A549 treated with DMSO at 1 μM for 4 hours (cell line): ENCODE results near the gene UNC45A. TPM values are rescaled to one million over a fixed set of nuclear protein-coding genes. Genes with fewer than 3 reads are reported as not detected.

Source experiments
- total RNA-seq: library from RNA; stranded (reverse); fragments of 200-300 nt; extraction: Qiagen RNA extraction; gene quantifications from 5 replicates; pipeline ENCODE4 v1.2.3, GENCODE V29; 2022; ENCODE audit warnings: low read depth

The UNC45A gene, protein sequence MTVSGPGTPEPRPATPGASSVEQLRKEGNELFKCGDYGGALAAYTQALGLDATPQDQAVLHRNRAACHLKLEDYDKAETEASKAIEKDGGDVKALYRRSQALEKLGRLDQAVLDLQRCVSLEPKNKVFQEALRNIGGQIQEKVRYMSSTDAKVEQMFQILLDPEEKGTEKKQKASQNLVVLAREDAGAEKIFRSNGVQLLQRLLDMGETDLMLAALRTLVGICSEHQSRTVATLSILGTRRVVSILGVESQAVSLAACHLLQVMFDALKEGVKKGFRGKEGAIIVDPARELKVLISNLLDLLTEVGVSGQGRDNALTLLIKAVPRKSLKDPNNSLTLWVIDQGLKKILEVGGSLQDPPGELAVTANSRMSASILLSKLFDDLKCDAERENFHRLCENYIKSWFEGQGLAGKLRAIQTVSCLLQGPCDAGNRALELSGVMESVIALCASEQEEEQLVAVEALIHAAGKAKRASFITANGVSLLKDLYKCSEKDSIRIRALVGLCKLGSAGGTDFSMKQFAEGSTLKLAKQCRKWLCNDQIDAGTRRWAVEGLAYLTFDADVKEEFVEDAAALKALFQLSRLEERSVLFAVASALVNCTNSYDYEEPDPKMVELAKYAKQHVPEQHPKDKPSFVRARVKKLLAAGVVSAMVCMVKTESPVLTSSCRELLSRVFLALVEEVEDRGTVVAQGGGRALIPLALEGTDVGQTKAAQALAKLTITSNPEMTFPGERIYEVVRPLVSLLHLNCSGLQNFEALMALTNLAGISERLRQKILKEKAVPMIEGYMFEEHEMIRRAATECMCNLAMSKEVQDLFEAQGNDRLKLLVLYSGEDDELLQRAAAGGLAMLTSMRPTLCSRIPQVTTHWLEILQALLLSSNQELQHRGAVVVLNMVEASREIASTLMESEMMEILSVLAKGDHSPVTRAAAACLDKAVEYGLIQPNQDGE
- total RNA-seq: 57.3 to 63.7 TPM (median 57.7 TPM) in 5 replicates

DNA sequence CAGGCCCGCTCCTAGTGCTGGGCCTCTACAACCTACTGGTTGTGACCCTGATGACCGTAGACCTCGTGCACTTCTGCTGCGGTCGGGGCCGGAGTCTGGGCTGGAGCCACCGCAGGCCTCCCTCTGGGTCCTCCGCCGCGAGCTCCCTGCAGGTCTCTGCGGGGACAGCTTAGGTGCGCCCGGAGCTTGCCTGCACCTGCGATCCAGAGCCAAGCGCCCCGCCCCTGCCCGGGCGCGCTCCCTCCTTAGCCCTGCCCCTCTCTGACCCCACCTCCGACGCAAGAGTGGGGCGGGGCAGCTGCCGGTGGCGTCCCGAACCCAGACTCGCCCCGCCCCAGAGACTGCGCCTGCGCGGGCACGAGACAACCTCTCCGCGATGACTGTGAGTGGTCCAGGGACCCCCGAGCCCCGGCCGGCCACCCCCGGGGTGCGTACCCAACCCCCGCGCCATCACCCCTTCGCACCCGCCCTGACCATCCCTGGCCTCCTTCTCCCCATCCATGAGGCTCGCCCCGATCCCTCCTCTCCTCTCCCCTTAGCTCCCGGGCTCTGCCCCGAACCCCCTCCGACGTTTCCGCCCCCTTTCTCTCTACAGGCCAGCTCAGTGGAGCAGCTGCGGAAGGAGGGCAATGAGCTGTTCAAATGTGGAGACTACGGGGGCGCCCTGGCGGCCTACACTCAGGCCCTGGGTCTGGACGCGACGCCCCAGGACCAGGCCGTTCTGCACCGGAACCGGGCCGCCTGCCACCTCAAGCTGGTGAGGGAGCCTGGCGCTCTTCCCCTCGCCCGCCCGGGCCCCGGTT is at the start of gene UNC45A:
UNC45A (plus strand) TSS at position 337 of the 803 bp plus-strand sequence; CDS start at position 377, 40 bp downstream.

GRCh38 chr15:90902840-90903732 is 32.0 kb upstream of the UNC45A start, which contains the start of gene MAN2A2:
Gene MAN2A2, plus strand, starts transcription at chr15:90903302. Its CDS starts 906 bp downstream, at chr15:90904208.

DNA sequence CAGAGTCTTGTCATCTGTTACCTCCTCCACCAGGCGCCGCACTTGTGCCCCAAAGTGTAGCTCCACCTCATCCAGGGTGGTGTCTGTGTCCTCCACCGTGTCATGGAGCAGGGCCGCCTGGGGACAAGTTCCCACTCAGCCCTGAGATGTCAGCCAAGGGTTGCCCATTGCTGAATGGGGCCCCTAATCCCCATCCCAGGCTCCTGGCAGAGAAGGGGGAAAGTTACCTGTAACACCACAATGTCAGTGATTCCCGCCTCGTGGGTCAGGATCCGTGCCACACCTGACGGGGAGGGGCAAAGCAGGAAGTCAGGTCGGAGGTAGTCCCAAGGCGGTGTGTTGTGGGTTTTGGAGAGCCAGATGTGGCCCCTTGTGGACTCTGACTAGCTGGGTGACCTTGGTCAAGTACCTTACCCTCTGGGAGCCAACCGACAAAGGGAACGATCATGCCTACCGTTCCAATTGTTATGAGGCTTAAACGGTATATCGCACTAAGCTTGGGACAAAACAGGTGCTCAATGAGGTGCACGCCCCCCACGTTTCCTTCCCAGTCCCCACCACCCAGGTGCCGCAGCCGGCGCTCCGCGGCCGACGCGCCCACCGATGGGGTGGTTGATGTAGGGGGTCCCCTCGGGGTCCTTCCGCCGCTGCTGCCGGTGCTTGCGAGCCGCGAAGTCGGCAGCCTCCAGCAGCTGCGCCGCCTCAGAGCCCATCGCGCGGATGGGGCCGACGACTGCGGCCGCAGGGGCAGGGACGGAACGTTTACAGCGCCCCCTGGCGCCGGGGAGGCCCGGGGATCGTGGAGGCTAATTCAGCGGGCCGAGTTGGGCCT is 3.0 kb upstream of the UNC45A start, which contains the start of gene HDDC3:
HDDC3 (minus strand) TSS at position 722 of the 832 bp plus-strand sequence; CDS start at position 713, 9 bp downstream.

GRCh38 chr15:90954712-90955623 is 19.9 kb downstream of the UNC45A start, which contains the start of gene RCCD1:
Gene RCCD1, plus strand, starts transcription at chr15:90954884. Its CDS starts 1,851 bp downstream, at chr15:90956735.

GRCh38 chr15:90994417-90995311 is 59.6 kb downstream of the UNC45A start, which contains the start of gene PRC1:
Gene PRC1, minus strand, starts transcription at chr15:90994535. Its CDS starts 118 bp downstream, at chr15:90994417.

Other genes starting within 250 kb of the UNC45A start
- gene BLM, start 217.9 kb upstream of the UNC45A start, total RNA-seq: 12.1 to 15.5 TPM (median 12.4 TPM) in 5 replicates
- 47.3 to 60.2 TPM (median 51.6 TPM) in 5 replicates for gene FURIN, start 66.7 kb upstream of the UNC45A start, total RNA-seq
- gene FES, start 50.8 kb upstream of the UNC45A start, total RNA-seq: 0.69 to 0.88 TPM (median 0.71 TPM) in 5 replicates
- 27.5 to 32.0 TPM (median 30.1 TPM) in 5 replicates for gene MAN2A2, start 32.0 kb upstream of the UNC45A start, total RNA-seq
- gene HDDC3, start 2.7 kb upstream of the UNC45A start, total RNA-seq: 31.9 to 34.3 TPM (median 32.7 TPM) in 5 replicates
- 25.3 to 40.0 TPM (median 33.0 TPM) in 5 replicates for gene RCCD1, start 19.6 kb downstream of the UNC45A start, total RNA-seq
- 198 to 234 TPM (median 215 TPM) in 5 replicates for gene PRC1, start 59.2 kb downstream of the UNC45A start, total RNA-seq
- gene VPS33B, start 87.3 kb downstream of the UNC45A start, total RNA-seq: 13.6 to 20.3 TPM (median 14.7 TPM) in 5 replicates
- gene SV2B, start 165.0 kb downstream of the UNC45A start, total RNA-seq: 0.02 to 0.03 TPM (median 0.03 TPM) in 4 of 5 replicates, not detected in the other